GM21515 (cell line): Measurements from ENCODE around the gene VPS35L.

Experiments used
- ATAC-seq: cut with Tn5 transposase; IDR thresholded peaks from one replicate; pipeline ENCODE4 v1.9.1; 2021; ENCODE audit not compliant: unreplicated experiment

Gene VPS35L

DNA sequence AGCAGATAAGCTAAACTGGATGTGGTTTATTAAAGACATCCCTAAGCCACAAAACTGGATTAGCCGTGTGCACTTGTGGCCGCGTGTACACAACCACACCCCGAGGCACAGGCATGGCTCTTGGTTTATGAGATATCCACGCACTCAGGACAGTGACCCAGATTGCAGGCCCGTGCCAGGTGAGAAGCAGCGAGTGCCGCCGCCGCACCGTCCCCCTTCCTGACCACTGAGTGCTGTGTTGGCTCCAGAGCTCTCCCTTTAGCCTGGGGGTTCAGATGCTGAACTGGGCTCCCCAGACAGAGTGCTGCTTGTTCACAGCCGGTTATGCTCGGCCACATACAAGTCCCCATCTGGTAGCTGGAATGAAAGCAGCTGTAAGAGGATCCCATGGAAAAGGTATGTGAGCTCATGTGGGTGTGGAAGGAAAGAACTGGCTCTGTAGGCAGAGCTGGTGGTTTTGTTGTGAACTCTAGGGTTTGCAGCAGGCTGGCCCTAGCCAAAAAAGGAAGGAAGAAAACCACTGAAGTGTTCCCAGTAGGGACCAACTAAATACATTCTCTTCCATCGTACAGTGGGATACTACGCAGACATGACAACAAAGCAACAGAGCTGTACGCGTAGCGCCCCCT, 133.0 kb downstream of the VPS35L start:
- no peak for ATAC-seq

DNA sequence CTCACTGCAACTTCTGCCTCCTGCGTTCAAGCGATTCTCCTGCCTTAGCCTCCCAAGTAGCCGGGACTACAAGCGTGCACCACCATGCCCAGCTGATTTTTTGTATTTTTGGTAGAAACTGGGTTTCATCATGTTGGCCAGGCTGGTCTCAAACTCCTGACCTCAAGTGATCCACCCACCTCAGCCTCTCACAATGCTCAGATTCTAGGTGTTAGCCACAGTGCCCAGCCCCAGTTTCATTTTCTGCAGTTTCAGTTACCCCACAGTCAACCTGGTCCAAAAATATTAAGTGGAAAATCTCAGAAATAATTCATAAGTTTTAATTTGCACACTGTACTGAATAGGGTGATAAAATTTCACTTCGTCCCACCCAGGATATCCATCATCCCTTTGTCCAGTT, 133.8 kb downstream of the VPS35L start:
- ATAC-seq, result no peak

DNA sequence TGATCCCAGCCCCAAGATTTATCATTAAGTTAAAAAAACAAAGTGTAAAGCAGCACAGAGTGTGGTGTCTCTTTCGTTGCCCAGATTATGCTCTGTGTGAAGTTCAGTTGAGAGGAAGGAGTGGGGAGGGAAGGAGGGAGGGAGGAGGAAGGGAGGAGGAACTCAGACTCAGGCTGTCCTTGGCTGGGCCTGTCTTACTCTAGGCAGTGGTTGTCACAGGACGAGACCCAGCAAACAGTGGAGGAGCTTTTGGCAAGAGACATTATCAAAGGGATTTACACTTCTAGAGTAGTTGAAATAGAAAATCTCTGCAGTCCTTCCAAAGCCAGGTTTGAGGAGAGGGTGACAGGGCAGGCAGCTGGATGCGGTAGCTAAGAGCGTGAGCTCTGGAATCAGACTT, 134.7 kb downstream of the VPS35L start:
- ATAC-seq, result no peak

DNA sequence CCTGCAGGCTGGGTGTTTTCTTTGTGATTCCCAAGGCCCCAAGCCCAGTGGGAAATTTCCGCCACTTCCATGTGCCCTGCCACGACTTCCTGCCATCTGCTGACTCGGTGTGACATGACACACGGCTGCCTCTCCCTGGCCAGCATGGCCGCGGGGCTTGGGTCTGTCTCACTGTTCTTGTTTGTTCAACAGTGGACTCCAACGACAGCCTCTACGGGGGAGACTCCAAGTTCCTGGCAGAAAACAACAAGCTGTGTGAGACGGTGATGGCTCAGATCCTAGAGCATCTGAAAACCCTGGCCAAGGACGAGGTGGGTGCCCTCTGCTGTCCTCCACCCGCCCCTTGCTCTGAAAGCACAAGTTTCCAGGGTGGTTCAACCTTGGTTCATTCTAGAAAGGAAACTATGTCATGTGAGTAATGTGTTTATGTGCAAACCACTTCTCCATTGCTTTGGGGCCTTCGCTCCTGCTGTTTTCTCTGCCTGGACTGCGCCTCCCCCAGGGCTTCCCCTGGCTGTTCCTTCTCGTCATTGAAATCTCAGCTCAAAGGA, 135.7 kb downstream of the VPS35L start:
- no peak for ATAC-seq

DNA sequence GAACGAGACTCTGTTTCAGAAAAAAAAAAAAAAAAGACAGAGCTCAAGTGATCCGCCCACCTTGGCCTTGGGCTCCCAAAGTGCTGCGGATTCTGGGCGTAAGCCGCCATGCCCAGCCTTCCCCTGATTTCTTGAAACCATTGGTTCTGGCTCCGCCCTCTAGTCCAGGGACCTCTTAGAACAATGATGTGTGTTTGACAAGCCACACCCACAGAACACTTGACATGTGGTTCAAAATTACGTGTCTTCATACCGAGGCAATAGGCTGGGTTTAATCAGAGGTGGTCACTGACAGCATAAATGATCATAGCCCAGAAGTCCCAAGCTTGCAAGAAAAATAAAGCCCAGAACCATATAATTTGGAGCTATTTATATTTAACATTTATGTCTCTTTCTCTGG, 139.5 kb downstream of the VPS35L start:
- no peak for ATAC-seq

DNA sequence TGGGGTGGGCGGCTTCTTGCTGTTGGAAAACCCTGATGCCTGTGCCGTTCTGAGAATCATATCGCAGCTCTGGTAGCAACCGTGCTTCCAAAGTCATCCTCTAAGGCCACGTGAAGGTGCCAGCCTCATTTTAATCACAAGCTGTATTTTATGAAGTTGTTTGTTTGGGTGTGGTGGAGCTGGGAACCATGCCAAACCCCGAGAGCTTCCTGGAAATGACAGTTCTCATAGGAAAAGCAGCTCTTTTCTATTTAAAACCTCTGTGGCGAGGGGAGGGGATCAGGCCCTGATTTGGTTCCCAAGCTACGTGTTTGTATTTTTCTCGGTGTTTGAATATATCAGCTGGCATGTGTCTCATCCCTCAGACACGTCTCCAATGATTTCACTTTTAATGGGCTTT, 140.8 kb downstream of the VPS35L start:
- no peak for ATAC-seq

DNA sequence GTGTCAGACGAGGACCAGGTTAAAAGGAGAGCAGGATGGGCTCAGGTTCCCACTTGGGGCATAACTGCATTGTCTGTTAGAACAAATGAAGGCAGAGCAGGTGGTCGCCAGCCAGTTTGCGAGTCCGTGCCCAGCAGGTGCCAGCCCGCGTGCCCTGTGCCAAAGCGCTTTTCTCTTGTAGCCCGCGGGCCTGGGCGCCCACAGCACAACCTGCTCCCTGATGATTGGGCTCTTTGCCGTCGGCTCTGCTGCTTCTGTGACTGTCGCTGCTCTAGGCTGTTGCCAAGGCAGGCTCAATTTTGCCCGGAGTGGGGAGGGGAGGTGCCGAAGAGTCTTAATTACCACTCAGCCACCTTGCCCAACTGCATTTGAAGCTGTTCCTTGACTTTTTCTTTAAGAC, 141.5 kb downstream of the VPS35L start:
- ATAC-seq, result no peak

DNA sequence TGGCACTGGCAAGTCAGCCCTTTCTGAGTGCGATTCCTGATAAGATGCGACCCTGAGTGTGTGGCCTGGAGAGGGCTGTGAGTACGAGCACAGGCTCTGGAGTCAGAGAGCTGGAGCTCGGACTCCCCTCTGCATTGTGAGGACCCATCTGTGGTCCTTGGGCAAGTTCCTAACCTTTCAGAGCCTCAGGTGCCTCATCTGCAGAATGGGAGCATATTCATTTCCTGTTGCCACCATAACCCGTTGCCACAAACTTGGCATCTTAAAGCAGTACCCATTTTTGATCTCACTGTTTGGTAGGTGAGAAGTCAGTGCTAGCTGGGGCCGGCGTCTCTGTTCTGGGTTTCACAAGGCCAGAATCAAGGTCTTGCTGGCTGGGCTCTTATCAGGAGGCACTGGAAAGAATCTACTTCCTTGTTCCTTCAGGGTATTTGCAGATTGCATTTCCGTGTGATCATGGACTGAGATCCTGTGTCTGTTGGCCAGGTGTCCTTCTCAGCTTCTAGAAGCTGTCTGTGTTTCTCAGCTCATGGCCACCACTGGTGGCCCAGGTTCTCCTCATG, 142.3 kb downstream of the VPS35L start:
- no peak for ATAC-seq

DNA sequence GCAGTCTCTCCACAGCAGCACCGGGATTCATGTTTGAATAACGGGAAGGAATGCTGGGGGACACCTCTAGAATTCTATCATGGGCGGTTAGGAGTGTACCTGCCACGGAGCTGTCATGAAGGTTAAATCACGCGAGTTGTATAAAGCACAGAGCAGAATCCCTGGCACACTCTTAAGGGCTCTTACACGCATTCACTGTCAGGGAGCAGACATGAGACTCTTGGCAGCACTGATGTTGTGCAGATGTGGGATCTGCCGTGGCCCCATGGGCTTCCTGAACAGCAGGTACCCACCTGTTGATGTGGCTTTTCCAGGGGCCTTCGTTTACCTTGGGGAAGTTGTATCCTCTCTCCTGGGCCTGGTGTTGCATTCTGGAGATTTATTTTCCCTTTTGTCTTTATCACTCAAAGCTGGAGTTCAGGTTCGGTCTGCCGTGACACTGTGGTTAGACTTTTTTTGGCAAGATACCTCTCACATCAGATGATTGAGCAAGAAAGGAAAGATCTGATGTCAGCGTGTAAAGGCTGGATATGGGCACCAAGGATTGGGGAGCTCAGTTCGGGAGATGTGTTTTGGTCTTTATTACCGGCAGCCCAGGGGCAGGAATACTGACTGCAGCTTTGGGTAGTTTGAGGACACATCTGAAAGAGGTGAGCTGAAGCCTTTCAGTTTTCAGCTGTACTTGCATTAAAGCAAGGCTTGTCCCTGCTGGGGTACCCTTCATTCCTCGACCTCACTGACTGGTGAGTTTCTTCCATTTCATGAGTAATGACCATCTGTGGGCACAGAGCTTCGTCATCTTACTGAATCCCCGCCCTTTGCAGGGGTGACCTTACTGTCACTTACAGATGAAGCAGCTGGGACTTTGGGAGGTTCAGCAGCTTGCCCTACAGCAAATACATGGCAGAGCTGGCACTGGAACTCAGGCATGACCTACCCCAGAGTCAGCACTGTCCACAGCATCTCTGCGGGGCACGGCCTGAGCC, 143.3 kb downstream of the VPS35L start:
- ATAC-seq, result no peak

DNA sequence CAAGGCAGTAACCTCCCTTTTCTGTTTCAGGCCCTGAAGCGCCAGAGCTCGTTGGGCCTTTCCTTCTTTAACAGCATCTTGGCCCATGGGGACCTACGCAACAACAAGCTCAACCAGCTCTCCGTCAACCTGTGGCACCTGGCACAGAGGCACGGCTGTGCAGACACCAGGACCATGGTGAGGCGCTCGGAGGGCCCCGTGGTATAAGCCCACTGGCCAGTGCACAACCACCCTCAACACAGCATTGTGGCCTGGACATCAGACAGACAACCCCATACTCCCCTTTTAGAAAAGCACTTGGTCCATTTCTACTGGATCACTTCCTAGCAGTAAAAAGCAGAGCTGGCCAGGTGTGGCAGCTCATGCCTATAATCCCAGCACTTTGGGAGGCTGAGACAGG, 144.0 kb downstream of the VPS35L start:
- ATAC-seq, result no peak

DNA sequence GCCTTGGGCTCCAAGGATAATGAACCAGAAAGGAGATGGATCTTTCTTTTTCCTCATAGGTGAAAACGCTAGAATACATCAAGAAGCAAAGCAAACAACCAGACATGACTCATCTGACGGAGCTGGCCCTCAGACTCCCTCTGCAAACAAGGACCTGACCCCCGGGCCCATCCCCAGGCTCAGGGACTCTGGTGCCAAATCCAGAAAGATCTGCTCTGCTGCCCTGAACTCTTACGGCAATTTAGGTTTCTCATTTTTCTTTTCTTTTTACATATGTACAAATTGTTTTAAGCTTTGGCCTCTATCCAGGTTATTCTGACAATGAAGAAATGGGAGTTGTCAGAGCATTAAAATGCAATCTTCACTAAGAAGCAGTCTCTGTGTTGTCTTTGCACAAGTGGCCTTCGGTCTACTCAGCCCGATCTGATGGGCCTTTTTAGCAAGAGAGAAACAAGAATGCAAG, 144.8 kb downstream of the VPS35L start:
- ATAC-seq, result no peak

DNA sequence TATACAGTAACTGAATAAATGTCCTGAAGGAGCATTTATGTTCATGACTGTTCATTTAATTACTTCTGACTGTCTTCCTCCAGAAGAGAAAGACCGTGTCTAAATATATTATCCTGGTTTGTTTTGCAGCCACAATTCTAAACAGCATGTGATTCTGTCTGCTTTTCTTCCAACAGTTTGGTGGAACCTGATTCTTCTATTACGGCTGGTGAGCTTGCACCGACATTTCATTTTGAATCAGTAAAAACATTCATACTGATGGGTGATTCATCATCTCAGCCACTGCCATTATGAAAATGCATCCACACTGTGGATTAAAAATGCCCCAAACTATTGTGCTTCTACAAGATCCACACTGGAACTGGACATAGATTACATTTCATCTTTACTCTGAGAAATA, 145.6 kb downstream of the VPS35L start:
- ATAC-seq, result no peak

DNA sequence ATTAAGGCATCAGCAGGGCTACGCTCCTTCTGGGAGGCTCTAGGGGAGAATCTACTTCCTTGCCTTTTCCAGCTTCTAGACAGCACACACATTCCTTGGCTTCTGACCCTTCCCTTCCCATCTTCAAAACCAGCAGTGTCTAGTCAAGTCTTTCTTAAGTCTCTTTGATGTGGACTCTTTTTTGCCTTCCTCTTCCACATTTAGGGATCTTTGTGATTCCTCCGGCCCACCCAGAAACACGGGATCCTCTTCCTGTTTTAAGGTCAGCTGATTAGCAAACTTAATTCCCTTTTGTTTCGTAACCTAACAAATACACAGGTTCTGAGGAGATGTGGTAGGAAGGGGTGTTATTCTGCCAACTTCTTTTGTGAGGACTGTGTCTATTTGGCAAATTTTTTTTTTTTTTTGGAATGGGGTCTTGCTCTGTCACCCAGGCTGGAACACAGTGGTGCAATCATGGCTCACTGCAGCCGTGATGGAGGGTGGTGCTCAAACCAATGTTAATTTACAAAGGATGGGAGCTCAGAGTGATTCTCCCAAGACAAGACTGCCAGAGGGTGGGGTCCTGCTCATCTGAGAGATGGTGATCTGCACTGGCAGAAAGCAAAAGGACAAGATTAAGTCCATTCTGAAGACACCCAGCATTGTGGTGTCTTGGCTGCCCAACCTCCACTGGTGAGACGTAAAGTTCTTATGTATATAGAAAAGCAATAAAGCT, 147.8 kb downstream of the VPS35L start:
- ATAC-seq, result no peak

DNA sequence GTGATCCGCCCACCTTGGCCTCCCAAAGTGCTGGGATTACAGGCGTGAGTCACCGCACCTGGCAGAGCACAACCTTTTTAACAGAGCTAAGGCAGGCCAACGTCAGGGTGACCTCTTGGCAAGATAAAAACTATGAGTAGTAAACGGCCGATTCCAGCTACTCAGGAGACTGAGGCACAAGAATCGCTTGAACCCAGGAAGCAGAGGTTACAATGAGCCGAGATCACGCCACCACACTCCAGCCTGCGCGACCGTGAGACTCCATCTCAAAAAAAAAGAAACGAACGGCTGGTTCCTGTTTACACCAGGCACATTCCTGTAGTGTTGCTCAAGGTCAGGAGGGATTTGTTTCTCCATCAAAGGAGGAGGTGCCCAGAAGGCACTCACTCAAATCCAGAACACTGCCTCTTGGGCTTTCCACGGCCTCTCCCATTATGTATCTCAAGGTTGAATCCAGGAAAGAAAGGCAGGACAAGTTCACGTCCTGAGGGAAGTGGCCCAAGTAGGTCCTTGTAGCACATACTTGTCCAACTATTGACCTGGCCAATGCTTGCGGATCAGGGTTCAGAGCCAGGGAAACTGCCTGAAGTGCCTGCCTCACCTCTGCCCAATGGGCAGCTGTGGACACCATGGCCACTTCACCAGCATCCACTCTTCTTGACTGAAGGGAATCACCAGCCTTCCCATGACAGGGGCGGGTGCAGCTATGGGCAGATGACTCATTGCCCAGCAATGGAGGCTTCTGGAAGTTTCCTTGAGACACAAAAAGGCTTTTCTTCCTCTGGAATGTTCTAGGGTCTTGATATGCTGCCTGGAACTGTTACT, 149.0 kb downstream of the VPS35L start:
- ATAC-seq, result no peak

DNA sequence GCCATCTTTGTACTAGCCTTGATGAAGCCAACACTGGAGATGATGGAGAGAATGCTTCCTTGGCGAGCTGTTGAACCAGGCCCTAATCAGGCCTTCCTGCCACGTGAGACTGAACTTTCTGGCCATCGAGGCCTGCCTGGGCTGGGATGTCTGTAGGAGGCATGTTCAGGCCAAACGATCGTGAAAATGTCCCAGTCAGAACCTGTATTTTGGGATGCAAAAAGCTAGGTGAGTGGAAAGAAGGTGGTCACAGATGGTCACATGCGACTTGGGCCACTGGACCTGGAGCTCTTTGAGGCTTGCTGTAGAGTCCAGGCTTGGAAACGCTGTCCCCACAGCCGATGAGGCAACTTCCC, 149.6 kb downstream of the VPS35L start:
- no peak for ATAC-seq

DNA sequence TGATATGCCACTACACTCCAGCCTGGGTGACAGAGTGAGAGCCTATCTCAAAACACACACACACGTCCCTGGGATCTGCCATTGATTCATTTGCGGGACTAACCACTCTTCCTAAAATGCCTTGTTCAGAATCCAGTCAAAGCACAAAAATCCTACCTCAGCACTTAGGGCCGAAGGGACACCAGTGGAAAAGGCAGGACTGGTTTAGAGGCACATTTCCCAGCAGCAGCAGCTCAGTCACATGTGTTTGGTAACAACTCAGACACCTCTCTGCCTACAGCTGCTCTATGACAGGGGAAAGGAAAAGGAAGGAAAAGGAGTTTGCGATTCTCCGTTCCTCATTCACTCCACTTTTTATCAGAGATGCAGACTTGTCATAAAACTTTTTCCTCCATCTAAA, 150.3 kb downstream of the VPS35L start:
- ATAC-seq, result no peak

DNA sequence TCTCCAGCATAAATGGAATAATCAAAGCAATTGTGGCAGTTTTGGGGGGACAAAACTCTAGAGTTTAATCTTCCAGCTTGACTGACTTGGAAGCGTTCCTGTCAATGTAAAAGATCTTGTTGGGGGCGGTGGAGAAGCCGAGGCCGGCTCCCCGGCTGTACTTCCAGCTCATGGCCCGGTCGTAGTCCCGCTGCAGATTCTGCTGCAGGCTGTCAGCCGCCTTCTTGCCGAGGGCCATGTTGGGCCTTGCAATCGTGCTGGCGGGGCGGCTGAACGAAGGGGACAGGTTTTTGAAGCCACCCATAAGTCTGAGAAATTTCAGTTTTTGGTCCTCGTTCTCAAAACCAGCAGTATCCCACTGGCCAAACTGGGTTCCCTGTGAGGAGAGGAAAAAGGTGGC, 151.3 kb downstream of the VPS35L start:
- ATAC-seq, result no peak

DNA sequence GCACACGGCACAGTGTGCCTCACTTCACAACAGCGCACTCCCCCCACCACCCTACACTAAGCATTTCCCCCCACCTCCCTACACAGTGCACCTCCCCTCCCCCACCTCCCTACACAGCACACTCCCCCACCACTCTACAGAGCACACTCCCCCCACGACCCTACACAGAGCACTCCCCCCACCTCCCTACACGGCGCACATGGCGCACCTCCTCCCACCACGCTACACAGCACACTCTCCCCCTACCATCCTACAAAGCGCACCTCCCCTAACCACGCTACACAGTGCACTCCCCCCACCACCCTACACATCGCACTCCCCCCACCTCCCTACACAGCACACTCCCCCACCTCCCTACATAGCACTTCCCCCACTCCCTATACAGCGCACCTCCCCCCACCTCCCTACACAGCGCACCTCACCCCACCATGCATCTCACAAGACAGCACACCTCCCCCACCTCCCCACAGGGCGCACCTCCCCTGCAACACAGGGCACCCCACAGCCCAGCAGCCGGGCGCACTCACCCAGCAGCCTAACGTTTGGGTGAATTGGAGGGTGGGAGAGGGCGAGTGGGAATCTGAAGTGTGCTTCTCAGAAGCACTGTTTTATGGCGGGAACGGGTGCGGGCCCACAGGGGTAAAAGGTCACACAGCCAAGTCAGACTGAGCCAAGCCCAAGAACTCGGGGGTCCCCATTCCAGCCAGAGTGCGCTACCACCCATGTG, 152.2 kb downstream of the VPS35L start:
- ATAC-seq, result no peak

DNA sequence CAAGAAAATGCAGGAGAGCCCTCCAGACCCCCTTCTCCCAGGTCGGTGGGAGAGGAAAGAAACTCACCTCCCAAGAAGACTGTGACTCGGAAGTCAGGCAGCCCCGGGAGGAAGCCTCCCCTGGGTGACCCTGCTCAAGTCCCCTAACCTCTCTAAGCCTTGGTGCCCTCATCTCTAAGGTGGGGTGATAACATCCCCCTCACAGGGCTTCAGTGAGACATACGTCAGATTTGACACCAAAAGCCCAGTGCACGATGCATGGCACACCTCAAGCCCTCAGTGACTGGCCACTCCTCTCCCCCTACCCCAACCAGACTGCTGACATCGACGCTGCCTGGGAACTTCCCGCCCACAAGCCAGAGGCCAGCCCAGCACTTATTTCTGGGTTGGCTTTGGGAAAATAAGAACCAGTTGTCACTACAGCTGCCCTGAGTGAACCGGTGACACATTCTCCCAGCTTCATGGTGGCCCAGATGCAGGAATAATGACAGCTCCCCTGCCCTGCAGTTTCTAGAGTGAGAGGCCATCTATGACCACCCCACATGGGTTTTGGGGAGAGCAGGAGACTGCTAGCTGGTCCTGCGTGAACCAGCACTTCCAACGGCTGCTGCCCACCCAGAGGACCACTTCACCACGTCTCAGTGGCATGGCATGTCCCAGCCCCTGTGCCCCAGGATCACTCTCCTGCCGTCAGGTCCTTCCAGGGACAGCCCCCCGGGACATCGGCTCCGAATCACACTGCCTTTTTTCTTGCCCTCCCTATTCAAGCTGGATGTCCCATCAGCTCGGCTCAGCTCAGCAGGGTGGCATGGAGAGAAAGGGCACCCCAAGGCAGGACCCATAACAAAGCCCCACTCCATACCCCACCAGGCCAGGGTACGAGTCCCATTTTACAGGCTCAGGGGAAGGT, 153.0 kb downstream of the VPS35L start:
- ATAC-seq, result no peak
